NCI-H2227 (cell line): ENCODE data around the gene ARMC5.
"Not testable (repeated sequence)": the region's sequence is repeated elsewhere in the genome, so short reads cannot be mapped to it uniquely, and the experiment has no call there.

ENCODE experiments used
- DNase-seq: peaks from one replicate; lab custom pipeline; 2025; ENCODE audit not compliant: unreplicated experiment; lab: John Stamatoyannopoulos, UW

The ARMC5 gene

DNA sequence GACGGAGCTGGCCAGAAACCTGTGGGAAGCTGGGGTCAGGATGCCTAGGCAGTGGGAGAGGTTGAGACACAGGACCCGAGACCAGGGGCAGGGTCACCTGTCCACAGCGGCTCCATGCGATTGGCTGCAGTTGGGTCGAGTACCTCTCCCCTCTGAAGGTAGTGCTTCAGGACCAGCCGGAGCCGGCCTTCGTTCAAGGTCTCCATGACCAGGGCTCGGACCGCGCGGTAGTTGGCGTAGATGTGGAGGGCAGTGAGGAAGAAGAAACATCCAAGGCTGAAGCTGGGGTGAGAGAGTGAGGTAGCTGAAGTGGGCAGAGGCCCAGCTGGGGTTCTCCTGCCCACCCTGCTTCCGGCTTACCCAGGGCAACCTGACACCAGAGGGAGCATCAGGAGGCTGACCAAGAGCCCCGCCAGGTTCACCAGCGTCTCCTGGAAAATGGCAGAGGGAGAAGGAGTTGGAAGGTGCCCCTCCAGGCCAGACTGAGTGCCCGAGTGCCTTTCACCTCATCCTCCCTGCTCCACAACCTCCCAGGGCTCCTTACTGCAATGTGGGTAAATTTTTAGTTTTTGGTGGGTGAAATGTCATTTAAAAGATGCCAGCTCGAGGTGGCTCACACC, 34.3 kb downstream of the ARMC5 start:
- DNase-seq, result no peak

DNA sequence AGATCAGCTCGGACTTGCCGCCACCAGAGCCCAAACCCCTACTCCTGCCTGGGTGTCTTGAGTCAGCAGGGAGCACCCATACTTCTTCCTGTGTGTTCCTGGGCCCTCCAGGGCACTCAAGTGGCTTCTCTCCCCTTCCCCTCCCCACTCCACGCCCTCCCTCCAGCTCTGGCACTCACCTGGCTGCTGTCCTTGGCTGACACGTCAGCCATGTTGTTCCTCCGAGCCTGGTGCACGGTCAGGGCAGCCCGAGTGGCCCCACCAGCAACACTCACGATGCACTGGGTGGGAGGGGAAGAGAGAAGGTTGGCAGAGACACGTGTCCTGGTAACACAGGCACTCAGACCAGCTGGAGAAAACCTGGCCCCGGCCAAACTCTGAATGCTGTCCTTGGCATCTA, 37.4 kb downstream of the ARMC5 start:
- no peak for DNase-seq

DNA sequence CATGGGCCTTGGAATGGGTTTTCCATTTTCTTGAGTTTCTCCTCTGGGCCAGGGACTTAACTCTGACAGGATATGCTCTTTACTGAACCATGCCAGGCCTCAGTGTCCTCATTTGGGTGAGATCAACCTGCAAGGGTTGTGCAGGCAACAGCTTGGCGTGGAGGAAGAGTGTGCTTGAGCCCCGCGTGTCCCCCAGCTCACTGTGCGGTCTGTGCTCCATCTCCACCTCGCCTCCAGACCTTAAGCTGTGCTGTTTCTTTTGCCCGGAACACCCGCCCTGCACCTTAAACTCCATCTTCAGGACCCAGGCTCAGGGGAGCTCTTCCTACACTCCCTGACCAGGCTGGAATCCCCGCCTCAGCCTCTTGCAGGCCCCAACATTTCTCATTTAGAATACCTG, 39.2 kb downstream of the ARMC5 start:
- DNase-seq, result no peak

DNA sequence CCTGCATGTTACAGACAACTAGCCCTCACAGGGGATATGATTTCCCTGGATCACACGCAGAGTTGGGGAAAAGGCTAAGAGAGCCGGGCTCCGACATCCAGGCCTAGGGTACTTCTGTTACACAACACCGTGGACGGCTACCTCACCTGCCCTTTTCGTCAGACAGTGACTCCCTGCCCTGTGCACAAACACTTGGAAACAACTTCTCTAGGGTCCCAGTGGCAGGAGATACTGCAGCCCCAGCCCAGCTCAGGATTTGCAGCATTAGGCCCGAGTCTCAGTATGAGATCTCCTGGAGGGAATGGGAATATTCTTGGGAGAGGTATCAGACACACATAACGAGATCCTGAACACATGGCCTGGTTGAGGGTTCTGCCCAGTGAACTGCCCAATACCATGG, 40.6 kb downstream of the ARMC5 start:
- DNase-seq, result no peak

DNA sequence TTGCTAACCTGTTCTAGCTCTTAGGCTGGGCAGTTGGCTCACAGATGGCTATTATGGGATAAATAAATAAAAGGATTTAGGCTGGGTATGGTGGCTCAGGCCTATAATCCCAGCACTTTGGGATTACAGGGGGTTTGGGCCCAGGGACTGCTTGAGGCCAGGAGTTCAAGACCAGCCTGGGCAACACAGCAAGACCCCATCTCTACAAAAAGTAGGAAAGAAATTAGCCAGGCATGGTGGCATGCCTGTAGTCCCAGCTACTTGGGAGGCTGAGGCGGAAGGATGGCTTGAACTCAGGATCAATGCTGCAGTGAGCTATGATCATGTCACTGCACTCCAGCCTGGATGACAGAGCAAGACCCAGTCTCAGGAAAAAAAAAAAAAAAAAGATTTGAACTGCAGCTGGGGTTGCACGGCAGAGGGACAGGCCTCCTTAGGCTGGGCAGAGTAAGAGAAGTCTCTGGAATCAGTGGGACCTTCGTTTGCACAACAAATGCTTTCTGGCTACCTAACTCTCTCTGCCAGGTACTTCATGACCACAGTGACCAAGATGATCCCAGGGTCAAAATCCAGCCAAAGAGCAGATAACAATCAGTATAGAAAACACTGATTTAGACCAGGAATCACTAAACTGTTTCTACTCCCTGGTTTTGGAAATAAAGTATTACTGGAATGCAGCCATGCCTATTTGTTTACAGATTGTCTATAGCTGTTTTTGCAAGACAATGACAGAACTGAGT, 42.1 kb downstream of the ARMC5 start:
- no peak for DNase-seq

DNA sequence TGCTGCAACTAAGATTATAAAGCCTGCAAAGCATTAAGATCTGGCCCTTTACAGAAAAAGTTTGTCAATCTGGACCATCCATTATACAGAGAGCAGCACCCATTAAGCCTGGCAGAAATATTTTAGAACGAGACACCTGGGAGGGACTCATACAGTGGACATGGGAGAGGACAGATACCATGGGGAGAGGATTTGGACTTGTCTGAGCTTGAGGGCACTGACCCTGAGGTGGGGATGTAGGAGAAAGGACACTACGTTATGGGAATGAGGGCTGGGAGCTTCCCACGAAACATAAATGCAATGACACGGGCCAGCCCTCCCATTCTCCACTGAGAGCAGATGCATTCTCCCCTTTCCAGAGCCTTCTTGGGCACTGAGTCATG, 42.7 kb downstream of the ARMC5 start:
- no peak for DNase-seq

DNA sequence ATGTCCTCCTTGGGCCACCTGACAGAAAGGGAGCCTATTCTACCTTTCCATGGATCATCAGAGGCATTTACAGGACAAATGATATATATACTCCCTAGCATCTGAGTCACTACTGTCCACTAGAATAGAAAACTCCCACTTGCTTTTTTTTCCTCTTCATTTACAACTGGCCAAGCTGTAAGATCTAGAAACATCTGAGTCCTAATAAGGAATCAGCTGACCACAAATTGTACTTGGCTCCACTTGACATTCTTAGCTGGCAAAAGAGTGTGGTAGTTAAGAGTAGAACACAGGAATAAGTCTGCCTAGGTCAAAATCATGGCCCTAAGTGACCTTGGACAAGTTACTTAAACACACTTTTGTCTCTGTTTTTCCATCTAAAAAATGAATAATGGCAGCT, 43.7 kb downstream of the ARMC5 start:
- no peak for DNase-seq

DNA sequence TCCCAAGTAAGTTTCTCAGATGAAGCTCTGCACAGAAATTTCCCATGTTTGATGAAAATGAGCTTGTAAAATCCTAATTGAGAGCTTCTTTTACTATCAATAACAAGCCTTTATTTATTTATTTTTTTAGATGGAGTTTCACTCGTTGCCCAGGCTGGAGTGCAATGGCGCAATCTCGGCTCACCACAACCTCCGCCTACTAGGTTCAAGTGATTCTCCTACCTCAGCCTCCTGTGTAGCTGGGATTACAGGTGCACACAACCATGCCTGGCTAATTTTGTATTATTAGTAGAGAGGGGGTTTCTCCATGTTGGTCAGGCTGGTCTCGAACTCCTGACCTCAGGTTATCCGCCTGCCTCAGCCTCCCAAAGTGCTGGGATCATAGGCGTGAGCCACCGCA, 44.3 kb downstream of the ARMC5 start:
- DNase-seq, result not testable (repeated sequence)

DNA sequence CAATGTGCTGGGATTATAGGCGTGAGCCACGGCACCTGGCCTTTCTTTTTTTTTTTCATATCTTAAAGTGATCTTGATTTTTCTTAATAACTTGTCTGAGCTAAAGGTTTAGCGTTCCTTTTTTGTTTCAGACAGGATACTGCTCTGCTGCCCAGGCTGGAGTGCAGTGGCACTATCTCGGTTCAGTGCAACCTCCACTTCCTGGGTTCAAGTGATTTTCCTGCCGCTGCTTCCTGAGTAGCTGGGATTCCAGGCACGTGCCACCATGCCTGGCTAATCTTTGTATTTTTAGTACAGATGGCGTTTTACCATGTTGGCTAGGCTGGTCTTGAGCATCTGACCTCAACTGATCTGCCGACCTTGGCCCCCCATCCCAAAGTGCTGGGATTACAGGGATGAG, 44.9 kb downstream of the ARMC5 start:
- no peak for DNase-seq

DNA sequence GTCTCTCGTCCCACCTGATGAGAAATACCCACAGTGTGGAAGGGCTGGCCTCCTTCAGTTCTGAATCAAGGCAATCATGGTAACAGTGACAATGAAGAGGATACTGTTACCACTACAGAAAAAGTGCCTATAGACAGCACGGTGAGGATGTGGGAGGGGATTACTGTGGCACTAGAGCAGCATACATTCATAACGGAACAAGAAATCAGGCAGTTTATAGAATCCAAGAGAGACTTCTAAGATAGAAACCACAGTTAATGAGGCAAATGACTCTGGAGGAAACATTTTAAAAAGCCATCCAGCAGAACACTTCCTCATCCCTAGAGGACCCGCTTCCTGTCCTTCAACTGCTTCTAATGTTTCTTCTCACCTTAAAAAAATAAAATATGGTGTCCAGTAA, 46.2 kb downstream of the ARMC5 start:
- DNase-seq, result no peak

DNA sequence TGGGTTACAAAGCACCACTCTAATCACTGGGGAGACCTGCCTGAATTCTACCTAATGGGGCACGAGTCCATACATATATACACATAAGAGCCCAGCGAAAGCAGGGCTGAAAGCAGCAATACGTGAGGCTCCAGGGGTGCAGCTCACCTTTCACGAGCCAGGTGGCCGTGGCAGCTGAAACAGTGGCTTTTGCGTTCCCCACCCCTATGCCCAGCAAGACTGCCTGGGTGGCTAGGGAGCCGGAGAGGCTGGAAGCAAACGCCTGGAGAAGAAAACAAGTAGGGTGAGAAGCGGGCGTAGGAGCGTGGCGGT, 48.3 kb downstream of the ARMC5 start:
- DNase-seq, result no peak

DNA sequence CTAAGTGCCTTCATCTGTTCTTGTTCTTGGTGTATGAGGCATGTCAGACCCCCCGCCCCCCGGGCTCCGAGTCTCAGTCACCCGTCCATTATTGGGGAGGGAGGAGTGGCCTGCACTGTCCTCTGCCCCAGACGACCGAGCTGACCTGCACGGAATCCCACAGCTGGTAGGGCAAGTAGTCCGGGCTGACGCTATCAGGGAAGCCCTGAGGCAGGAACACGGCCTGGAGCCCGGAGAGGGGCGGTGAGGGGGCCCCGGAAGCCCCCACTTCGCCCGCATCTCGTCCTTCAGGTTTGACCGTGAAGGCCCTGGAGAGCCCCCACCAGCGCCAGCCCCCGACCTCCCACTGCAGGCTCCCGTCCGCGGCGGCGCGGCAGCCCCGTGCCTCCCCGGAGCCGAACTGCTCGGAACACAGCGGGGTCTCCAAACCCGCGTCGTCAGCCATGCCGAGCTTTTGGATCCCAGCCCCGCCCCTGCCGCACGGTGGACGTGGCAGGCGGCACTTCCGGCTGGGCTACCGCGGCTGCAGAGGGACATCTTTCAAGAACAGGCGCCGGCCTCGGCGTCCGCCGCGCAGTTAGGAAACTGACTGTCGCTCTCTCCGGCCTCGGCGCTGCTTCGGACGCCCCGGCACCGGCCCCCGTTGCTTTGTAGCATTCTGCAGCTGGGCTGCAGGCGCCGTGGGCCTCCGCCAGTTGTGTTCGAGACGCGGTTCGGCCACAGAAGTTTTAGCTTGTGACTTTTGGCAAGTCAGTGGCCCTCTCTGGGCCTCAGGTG, 48.8 kb downstream of the ARMC5 start, which contains the start of gene RUSF1:
Gene RUSF1, minus strand, starts transcription at position 463 of the 777 bp plus-strand sequence. Its CDS starts 18 bp downstream, at position 445.
- DNase-seq, result peak; percentile 94

DNA sequence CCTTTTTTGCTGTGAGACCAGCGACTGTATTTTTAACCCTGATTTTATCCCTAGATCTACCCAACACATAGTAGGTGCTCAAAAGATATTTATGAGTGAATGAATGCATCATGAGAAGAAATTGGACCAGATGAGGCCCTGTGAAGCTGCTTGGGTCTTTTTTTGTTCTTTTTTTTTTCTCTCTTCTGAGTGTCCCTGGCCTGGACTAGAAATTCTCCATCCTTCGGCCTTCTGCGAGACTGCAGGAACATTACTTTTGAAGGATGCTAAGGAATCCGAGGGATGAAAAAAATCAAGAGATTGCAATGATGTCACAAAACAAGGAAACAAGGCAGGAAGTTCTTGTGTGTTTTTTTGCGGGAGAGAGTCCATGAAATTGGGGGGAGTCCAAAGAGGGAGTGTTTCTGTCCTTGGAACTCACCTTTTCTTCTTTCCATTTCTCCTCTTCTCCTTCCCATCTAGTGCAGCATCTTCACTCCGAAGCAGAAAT, 49.5 kb downstream of the ARMC5 start:
- DNase-seq, result peak; percentile 38

DNA sequence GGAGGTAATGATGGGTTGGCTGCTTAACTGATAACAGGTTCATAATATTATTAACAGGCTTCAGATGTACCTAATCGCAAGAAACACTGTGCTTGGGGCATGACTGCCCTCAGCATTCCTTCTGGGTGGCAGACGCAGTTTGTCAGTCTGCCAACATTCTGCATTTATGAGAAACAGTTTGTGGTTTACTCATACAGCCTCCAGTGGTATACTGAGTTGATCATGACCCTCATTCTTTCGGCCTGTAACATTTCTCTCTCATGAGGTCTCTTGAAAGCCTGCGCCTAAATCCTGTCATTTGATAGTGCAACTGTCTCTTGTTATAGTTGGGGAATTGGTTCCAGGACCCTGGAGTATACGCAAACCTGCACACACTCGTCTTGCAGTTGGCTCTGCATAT, 53.8 kb downstream of the ARMC5 start:
- DNase-seq, result no peak

DNA sequence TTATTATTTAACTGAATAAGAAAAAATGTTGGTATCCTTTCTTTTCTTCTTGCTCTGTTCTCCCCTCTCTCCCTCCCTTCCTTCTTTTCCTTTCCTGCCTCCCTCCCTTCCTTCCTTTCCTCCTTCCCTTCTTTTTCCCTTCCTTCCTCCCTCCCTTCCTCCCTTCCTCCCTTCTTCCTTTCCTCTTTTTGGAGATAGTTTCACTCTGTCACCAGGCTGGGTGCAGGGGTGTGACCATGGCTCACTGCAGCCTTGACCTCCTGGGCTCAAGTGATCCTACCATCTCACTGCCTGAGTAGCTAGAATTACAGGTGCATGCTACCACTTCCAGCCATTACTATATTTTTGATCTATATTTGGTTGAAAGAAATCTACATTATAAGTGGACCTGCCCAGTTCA, 54.6 kb downstream of the ARMC5 start:
- DNase-seq, result no peak
